ENCODE data around the gene ECHS1. TPM values are rescaled to one million over a fixed set of nuclear protein-coding genes. Genes with fewer than 3 reads are reported as not detected.

Gene ECHS1
- total RNA-seq, 3 donors from 2014 or later = 97.7 to 180 (median 151) TPM

DNA sequence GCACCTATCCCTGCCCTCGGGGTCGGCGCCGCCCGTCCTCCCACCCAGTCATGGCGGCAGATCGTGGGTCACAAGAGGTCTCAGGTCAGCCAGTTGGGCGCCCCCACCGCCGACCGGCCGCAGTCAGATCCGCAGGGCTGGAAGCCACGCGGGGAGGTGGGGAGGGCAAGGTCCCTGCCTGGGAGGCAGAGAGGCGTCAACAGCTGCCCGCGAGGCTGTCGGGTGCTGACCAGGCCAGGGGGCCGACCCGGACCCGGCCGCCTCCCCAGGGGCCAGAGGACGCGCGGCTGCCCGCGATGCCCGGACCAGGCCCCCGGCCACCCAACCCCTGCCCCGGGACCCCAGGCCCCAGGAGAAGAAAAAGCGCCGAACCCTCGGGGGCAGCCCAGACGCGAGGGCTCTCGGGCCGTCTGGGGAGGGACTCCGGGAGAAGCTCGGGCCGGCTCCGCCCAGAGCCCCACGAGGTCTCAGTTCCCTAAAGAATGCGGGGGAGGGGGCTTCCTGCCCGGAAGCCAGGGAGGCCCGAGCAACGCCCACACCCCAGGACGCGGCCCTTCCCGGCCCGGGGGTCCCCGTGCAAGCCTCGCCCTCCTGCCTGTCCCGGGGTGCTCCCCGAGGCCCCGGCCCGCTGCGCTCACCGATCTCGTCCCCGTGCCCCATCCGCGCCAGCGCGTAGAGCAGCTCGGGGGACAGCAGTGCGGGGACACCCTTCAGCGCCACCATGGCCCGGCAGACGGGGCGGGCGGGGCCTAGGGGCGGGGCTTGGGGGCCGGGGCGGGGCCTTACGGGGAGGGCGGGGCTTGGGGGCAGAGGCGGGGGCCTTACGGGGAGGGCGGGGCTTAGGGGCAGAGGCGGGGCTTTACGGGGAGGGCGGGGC lies 15.6 kb downstream of the ECHS1 start, which contains the start of gene FUOM:
Gene FUOM, minus strand, starts transcription at position 735 of the 877 bp plus-strand sequence. Its CDS starts 12 bp downstream, at position 723.
- DNase-seq = peak; percentile 57 to 84 (median 78)
- Histone ChIP-seq H3K9me3 (no peaks in the 10 kb centered on the region), H3K36me3 (ENCODE audit: low read depth) (no peaks in the 10 kb centered on the region), H3K4me3 (peak within 1 kb of the TSS; percentile 32), H3K4me1 (ENCODE audit: low read depth) (peaks cover 13% of the 10 kb centered on the region)
- ATAC-seq = peak; percentile 82
- TF ChIP-seq, protein P1, sequence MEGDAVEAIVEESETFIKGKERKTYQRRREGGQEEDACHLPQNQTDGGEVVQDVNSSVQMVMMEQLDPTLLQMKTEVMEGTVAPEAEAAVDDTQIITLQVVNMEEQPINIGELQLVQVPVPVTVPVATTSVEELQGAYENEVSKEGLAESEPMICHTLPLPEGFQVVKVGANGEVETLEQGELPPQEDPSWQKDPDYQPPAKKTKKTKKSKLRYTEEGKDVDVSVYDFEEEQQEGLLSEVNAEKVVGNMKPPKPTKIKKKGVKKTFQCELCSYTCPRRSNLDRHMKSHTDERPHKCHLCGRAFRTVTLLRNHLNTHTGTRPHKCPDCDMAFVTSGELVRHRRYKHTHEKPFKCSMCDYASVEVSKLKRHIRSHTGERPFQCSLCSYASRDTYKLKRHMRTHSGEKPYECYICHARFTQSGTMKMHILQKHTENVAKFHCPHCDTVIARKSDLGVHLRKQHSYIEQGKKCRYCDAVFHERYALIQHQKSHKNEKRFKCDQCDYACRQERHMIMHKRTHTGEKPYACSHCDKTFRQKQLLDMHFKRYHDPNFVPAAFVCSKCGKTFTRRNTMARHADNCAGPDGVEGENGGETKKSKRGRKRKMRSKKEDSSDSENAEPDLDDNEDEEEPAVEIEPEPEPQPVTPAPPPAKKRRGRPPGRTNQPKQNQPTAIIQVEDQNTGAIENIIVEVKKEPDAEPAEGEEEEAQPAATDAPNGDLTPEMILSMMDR (IDR thresholded peaks at IDR 0.05) = no peak
- intact Hi-C loops (cut with DNase I, micrococcal nuclease) = no loop called here

DNA sequence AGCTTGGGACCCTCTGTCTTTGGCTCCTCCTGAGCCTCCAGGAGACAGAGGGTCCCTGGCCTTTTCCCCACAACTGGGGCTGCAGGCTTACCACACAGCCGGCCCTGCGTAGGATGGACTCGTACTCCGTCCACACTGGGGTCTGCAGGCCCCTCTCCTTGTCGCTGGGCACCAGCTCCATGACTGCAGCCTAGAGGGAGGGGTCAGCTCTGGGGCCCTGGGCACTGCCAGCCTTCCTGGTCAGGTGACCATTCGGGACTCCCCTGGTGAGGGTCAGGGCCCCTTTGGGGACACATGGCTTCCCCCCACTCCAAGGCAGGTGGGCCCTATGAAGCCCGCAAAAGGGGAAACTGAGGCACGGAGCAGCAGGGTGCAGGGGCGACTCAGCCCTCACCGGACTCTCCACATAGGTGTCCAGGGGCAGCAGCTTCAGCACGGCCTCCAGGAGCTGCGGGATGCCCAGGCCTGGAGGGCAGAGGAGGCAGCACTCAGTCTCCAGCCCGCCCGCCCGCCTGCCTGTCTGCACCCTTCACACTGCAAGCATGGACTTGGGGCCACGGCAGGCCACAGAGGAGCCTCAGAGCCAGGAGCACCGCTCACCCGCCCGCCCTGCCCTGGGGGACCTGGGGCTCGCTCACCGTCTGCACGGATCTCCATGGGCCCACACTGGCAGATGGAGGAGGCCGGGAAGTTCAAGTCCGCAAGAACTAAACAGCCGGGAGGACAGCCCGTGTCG lies 16.4 kb downstream of the ECHS1 start:
- H3K36me3 ChIP-seq (ENCODE audit: low read depth) = no peaks in the 10 kb centered on the region
- peaks cover 13% of the 10 kb centered on the region for H3K4me1 ChIP-seq (ENCODE audit: low read depth)
- H3K4me3 ChIP-seq = no peak overlapping the region
- H3K9me3 ChIP-seq = no peaks in the 10 kb centered on the region
- DNase-seq (no peak), ATAC-seq (peak; percentile 1)
- TF ChIP-seq, protein P1 (IDR thresholded peaks at IDR 0.05) = no peak
- intact Hi-C loops (cut with DNase I, micrococcal nuclease) = no loop called here

DNA sequence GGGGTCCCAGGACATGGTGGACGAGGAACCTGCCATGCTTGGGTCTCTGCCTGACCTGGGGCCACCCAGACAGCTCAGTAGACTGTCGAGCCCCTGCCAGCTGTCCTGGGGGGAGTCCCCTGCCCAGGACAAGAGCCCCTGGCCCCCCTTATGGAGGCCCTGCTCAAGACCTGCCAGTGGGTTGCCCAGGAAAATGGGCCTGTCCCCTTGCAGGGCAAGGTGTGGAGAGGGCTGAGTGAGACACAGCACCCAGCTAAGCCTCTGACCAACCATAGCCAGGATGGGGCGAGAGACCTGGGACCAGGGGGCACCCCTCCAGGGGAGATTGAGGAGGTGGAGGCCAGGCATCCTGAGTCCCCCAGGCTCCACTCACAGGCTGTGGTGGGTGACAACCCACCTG lies 17.2 kb downstream of the ECHS1 start:
- no peak for ATAC-seq

DNA sequence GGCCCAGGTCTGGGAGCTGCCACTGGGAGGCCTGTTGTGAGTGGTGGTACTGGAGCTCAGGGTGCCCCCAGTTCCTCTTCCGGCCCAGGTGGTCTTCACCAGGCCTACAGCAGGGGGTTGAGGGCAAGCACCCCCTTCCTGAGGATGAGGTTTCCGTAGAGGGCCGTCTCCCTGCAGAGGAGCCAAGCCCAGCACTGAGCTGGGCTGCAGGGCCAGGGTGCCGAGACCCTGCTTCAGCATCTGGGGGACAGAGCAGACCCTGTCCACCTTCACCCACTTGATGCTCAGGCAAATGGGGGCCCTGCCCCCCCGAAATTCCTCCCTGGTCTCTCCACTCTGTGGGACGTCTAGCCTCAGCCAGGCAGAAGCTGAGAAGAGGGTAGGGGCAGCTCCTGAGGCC lies 17.9 kb downstream of the ECHS1 start:
- Histone ChIP-seq H3K4me3 (no peak overlapping the region), H3K4me1 (ENCODE audit: low read depth) (peaks cover 10% of the 10 kb centered on the region), H3K9me3 (no peaks in the 10 kb centered on the region), H3K36me3 (ENCODE audit: low read depth) (no peaks in the 10 kb centered on the region)
- intact Hi-C loops (cut with DNase I, micrococcal nuclease) = no loop called here
- TF ChIP-seq, protein P1 (IDR thresholded peaks at IDR 0.05) = no peak
- no peak for ATAC-seq
- no peak for DNase-seq

More for the DNA sequence above, 17.2 kb downstream of the ECHS1 start:
- Histone ChIP-seq H3K9me3 (no peaks in the 10 kb centered on the region), H3K4me1 (ENCODE audit: low read depth) (peaks cover 13% of the 10 kb centered on the region), H3K36me3 (ENCODE audit: low read depth) (no peaks in the 10 kb centered on the region), H3K4me3 (no peak overlapping the region)
- no peak for DNase-seq
- TF ChIP-seq, protein P1 (IDR thresholded peaks at IDR 0.05) = no peak
- intact Hi-C loops (cut with DNase I, micrococcal nuclease) = no loop called here

DNA sequence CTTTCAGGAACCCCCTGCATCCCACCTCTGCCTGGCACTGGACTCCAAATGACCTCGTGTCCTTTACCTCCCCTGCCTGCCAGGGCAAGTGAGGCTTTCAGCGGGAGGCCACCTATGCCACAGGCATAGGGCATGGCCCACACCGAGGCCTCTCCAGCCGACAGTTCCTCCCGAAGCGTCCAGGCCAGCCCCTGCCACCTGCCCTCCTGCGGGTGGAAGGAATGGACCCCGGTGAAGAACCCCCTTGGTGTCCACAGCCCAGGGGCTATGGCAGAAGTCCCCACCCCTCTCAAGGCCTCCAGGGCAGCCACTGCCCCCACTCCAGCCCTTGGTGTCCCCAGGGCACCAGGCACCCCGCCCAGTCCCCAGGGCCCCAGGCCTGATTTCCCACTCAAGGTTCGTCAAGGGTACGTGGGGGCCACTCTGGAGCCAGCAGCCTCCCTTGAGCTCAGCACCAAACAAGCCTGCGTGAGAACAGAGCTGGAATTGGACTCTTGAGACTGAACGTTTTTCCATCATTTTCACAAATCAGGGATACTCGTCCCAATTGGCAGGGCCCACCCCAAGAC lies 18.4 kb downstream of the ECHS1 start:
- Histone ChIP-seq H3K9me3 (no peaks in the 10 kb centered on the region), H3K4me1 (ENCODE audit: low read depth) (peaks cover 9% of the 10 kb centered on the region), H3K4me3 (no peak overlapping the region), H3K36me3 (ENCODE audit: low read depth) (no peaks in the 10 kb centered on the region)
- ATAC-seq (no peak), DNase-seq (no peak)
- intact Hi-C loops (cut with DNase I, micrococcal nuclease) = no loop called here
- TF ChIP-seq, protein P1 (IDR thresholded peaks at IDR 0.05) = no peak
